KOPT-K1 (cell line): ENCODE data around the gene LAPTM4A.

Experiments used
- H3K27ac ChIP-seq: fragments of 200-600 bp; sonication (generic); 2 replicates; pipeline ENCODE4 v1.5.1; 2016; ENCODE audit warnings: antibody characterized with exemption, mild to moderate bottlenecking, low read depth, low read length; ENCODE audit not compliant: poor library complexity, severe bottlenecking
- H3K36me3 ChIP-seq: fragments of 200-600 bp; sonication (generic); 2 replicates; pipeline ENCODE4 v1.5.1; 2017; ENCODE audit warnings: antibody characterized with exemption, mild to moderate bottlenecking, low read length, moderate library complexity; ENCODE audit not compliant: insufficient read depth
- H3K9me3 ChIP-seq: fragments of 200-600 bp; sonication (generic); 2 replicates; pipeline ENCODE4 v1.5.1; 2017; ENCODE audit warnings: antibody characterized with exemption, low read length, mild to moderate bottlenecking; ENCODE audit not compliant: insufficient read depth, poor library complexity, severe bottlenecking

The LAPTM4A gene

DNA sequence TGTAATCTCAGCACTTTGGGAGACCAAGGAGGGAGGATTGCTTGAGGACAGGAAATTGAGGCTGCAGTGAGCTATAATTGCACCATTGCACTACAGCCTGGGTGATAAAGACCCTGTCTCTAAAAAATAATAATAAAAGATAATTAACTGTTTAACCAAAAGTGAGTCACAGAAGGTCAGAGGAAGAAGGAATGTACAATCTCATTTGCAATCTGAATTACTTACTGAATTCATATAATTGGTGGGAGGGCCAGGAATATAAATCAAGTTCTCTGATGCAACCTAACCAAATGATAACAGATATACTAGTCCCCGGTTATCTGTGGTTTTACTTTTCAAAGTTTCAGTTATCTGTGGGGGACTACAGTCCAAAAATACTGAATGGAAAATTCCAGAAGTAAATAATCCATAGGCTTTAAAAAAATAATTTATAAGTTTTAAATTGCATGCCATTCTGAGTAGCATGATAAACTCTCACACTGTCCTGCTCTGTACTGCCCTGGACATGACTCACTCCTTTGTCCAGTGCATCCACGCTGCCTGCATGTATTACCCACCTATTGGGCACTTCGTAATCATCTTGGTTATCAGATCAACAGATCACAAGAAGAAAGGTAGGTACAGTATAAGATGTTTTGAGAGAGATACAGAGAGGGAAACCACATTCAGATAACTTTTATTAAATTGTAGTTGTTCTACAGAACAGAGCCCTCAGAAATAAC is 26.2 kb downstream of the LAPTM4A start:
- Histone ChIP-seq H3K27ac (no peak overlapping the region), H3K9me3 (peaks cover 23% of the 10 kb centered on the region), H3K36me3 (peaks cover 22% of the 10 kb centered on the region)

DNA sequence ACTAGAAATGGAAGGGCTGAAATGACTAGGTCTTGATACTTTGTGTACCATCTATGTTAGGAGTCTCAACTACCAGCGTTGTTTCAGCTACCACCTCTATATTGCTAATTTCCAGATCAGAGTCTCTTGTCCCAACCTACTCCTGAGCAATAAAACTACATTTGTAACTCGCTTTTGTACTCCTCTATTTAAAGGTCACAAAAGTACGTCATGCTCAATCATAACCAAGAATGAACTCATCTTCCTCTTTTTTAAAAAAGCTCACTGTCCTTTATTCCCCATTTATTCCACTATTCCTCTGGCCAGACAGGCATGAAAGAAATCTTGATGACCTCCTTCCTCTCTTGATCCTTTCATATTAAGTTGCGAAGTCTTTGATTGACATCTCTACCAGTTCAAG is 27.7 kb downstream of the LAPTM4A start:
- Histone ChIP-seq H3K9me3 (peaks cover 24% of the 10 kb centered on the region), H3K27ac (no peak overlapping the region), H3K36me3 (peaks cover 8% of the 10 kb centered on the region; the same call in 1 of the 2 replicates)

DNA sequence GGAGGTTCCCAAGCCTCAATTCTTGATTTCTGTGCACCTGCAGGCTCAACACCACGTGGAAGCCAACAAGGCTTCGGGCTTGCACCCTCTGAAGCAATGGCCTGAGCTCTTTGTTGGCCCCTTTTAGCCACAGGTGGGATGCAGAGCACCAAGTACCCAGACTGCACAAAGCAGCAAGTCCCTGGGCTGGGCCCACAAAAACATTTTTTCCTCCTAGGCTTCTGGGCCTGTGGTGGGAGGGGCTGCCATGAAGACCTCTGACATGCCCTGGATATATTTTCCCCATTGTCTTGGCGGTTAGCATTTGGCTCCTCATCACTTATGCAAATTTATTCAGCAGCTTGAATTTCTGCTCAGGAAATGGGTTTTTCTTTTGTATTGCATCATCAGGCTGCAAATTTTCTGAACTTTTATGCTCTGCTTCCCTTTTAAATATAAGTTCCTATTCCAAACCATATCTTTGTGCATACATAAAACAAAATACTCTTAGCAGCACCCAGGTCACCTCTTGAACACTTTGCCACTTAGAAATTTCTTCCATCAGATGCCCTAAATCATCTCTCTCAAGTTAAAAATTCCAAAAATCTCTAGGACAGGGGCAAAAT is 29.9 kb downstream of the LAPTM4A start:
- Histone ChIP-seq H3K27ac (no peak overlapping the region), H3K36me3 (no peaks in the 10 kb centered on the region), H3K9me3 (peaks cover 24% of the 10 kb centered on the region)

DNA sequence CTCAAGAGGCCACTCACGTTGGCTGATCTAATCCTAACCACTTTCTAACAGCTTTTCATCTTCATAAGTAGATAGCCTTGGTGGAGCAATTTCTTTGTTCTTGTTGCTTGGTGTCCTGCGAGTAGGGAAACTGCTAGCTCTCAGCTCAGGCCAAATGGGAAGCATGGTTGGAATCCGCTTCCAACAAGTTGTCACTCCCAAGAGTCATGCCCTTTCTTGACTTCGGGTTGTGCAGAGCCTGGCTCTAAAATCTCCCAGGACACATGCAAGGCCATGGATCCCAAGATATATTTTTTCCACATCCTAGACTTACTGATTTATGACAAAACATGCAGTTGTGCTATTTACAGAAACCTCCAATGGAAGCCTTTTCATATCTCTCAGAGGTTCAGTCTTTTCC is 31.7 kb downstream of the LAPTM4A start:
- Histone ChIP-seq H3K27ac (no peak overlapping the region), H3K36me3 (no peaks in the 10 kb centered on the region), H3K9me3 (peaks cover 24% of the 10 kb centered on the region)

DNA sequence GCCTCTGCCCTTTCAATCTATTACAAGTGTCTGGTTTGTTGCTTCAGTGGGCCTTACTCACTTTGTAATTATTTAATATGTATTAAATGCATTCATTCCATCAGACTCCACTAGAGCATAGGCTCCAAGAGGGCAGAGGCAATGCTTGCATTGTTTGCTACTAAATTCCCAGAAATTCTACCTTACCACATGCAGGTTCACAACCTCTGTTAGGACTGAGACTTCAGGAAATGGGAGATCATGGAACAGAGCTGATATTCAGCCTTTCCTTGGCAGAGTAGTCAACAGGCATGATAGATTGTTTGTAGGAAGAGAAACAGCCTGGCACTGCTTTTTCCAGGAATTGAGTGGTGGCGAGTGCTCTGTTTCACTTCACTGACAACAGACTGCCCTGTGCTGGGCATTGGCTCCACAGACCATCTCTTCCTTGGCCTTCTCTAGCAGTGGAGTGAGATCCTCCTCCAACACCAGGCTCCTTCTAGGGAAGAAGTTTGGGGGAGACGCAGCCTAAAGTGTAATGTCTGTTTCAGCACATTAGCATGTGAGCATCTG is 32.8 kb downstream of the LAPTM4A start:
- Histone ChIP-seq H3K9me3 (peaks cover 24% of the 10 kb centered on the region), H3K36me3 (no peaks in the 10 kb centered on the region), H3K27ac (no peak overlapping the region)

DNA sequence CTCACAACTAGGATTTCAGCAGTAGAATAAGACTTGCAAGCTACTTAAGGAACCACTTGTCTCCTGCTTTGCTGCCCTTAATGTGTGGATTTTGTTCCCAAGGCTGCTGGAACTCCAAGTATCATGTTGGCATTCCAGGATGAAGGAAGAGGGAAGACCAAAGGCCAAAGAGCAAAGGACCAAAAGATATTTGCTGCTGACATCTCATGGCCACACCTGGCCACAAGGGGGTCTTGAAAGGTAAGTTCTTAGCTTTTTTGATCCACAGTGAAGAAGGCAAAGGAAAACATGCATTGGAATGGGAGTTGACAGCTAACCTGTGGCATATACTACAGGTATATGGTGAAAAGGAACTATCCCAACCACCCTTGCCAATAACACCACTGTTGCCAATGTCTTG is 35.1 kb downstream of the LAPTM4A start:
- Histone ChIP-seq H3K9me3 (peaks cover 18% of the 10 kb centered on the region), H3K36me3 (no peaks in the 10 kb centered on the region)

DNA sequence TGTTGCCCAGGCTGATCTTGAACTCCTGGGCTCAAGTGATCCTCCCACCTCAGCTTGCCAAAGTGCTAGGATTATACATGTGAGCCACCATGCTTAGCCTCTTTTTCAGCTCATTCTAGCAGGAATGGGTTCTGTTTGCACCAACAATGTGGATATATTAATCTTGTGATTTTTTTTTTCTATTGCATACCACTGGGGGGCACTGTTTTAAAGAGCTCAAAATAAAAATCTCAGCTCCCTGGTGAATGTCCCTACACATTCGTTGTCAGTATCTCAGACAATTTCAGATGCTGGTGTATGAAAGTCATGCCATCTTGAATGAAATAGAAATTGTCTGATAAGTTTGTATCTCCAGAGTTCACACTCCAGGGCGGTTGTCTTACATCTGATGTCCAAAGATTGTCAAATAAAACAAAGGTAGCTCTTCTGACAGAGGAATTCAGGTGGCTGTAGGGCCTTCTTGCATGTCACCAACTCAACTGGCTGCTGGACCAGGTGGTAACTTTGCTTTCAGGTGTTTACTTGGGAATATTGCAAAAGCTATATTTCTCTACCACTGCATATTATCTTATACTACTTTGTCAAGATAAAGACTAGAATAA is 35.8 kb downstream of the LAPTM4A start:
- Histone ChIP-seq H3K36me3 (no peaks in the 10 kb centered on the region), H3K27ac (no peak overlapping the region), H3K9me3 (peaks cover 10% of the 10 kb centered on the region)

More for the DNA sequence above, 35.1 kb downstream of the LAPTM4A start:
- H3K27ac ChIP-seq, result no peak overlapping the region

DNA sequence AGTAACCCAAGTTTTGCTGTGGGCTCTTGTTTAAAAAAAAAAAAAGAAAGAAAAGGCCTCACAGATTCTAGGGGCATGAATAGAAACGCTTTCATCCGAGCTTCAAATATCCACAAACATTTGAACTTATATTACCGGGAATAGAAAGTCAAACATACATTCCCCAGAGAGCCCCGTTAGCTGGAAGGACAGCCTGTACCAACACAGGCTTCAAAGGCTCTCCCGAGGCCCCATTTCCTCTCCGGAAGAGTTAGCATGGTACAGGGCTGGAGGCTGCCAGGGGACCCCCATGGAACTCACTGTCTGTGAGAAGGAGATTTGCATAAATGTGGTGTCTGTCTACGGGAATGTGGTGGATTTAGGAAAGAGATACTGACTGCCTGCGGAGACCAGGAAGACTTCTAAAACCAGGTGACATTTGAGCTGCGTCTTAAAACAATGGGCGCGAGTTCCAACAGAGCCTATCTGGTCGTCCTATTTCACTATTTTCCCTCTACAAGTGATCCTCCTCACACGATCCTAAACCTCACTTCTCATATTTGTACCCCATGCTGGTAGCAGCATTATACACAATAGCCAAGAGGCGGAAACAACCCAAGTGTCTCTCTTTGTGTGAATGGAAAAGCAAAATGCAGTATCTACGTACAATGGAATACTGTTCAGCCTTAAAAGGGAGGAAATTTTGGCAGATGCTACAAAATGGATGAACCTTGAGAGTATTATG is 38.1 kb downstream of the LAPTM4A start:
- no peak overlapping the region for H3K27ac ChIP-seq

DNA sequence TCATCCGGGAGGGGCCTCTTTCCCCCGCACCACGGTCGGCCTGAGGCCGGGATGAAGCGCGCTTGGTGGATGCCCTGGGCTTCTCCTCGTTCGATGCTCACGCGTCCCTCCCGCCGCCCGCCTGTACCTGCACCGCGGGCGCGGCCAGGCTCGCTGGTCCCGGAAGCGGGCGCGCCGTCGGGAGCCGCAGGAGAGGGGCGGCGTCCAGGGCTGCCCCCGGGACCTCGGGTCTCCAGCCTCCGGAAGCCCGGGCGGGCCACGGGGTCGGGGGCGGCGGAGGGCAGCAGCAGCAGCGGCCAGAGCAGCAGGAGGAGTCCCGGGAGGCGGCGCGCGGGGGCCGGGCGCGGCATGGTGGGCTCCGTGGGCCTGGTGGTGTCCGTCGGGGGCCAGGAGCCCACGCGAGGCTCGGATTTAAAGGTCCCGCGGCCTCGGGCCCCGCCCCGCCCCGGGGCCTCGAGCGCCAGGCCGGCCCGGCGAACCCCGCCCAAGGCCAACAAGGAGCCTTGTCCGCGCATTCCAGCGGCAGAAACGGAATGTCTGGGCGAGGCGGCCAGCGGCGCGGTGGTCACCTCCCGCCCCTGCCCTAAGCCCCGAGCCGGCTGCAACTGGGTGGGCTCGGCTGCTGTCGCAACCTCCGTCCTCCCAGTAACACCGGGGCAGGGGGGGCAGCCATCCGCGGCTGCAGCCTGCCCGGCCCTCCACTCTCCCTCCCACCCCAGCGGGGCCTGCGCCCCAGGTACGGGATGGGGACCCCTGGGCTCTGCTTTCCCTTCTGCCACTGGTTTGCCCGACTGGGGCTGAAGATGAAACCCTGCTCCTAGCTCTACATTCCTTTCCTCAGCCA is 38.9 kb downstream of the LAPTM4A start, which contains the start of gene MATN3:
Gene MATN3, minus strand, starts transcription at position 387 of the 844 bp plus-strand sequence. Its CDS starts 37 bp downstream, at position 350.
- H3K36me3 ChIP-seq, result no peaks in the 10 kb centered on the region
- no peaks in the 10 kb centered on the region for H3K9me3 ChIP-seq
- H3K27ac ChIP-seq, result no peak within 1 kb of the TSS

More for the DNA sequence above, 38.1 kb downstream of the LAPTM4A start:
- Histone ChIP-seq H3K9me3 (no peaks in the 10 kb centered on the region), H3K36me3 (no peaks in the 10 kb centered on the region)

DNA sequence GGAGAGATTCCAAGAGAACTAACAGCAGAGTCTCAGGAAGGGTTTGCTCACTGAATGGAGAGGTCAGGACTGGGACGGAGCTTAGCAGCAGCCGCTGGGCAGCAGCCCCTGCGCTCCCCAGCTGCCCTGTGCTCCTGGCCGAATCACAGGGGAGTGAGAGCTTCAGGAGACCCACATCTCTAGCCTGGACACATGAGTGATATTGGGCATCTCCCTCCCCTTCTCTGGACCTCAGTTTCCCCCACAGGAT is 39.5 kb downstream of the LAPTM4A start:
- Histone ChIP-seq H3K36me3 (no peaks in the 10 kb centered on the region), H3K27ac (no peak overlapping the region), H3K9me3 (no peaks in the 10 kb centered on the region)

DNA sequence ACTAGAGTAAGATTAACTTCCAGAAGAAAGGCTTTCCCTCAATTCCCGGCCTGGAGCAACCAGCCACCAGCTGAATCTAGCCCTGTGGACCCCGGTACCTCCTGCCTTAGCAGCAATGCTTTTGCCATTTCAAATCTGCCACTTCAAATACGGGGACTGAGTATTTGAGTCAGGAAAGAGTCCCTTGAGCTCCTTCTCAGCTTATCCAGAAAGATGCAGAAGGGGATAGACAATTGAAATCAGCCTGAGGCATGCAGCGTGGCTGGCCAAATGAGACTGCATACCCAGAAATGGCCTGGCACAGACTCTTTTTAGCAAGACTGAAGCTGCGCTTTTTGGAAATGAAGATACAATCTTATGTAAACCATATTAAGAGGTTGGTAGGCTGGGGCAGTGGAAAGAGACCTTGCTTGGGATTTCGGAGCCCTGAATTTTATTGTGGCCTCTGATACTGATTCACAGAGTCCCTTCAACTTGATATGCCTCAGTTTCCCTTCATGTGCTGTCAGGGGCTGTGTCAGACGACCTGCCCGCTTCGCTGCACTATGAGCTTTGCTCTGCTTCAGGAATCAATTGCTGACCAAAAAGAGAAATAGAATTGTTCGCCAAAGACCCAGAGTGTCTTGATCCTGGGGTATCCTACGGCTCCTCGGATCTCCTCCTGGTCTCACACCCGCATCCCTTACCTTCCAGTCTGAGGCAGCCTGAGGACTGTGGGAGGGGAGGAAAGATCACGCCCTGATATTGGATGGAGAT is 40.0 kb downstream of the LAPTM4A start:
- no peaks in the 10 kb centered on the region for H3K36me3 ChIP-seq
- no peak overlapping the region for H3K27ac ChIP-seq
- H3K9me3 ChIP-seq, result no peaks in the 10 kb centered on the region

DNA sequence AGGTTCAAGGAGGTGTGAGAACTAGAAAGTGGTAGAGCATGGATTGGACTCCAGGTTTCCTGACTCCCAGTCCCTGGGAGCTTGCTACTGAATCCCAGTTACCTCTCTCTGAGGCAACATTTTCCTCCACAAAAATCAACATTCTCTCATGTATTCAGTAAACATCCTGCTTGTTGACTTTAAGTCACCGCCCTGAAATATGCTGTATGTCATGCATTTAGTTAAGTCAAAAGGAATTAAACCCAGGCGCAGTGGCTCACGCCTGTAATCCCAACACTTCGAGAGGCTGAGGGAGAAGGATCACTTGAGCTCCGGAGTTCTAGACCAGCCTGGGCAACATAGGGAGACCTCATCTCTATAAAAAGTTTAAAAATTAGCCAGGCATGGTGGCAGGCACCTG is 42.7 kb downstream of the LAPTM4A start:
- Histone ChIP-seq H3K27ac (no peak overlapping the region), H3K9me3 (no peaks in the 10 kb centered on the region), H3K36me3 (no peaks in the 10 kb centered on the region)

DNA sequence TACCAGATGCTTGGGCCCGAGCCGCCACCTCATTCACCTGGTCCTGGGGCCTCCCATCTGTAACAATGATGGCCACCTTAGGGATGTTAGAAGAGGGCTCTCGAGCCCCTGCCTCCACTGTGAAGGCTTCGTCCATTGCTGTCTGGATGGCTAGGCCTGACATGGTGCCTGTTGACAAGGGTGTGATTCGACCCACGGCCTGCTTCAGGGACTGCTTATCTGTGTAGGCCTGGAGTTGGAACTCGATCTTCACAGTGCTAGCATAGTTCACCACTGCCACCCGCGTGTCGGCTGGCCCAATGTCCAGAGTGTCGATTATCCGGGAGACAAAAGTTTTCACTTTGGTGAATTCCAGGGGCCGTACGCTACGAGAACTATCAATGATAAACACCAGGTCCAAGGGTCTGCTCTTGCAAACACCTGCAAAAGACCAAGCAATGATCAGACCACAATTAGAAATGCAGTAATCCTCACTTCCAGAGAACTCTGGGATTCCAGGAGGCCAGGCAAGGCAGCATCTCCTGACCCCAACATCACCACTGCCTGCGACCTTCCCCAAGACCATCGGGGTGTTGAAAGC is 45.4 kb downstream of the LAPTM4A start:
- H3K36me3 ChIP-seq, result no peaks in the 10 kb centered on the region
- H3K9me3 ChIP-seq, result no peaks in the 10 kb centered on the region
- H3K27ac ChIP-seq, result no peak overlapping the region
